ENCODE results near the gene GRAMD1C. TPM values are rescaled to one million over a fixed set of nuclear protein-coding genes. Genes with fewer than 3 reads are reported as not detected.

The GRAMD1C gene
- 0.73 and 1.8 TPM in 2 replicates for total RNA-seq

DNA sequence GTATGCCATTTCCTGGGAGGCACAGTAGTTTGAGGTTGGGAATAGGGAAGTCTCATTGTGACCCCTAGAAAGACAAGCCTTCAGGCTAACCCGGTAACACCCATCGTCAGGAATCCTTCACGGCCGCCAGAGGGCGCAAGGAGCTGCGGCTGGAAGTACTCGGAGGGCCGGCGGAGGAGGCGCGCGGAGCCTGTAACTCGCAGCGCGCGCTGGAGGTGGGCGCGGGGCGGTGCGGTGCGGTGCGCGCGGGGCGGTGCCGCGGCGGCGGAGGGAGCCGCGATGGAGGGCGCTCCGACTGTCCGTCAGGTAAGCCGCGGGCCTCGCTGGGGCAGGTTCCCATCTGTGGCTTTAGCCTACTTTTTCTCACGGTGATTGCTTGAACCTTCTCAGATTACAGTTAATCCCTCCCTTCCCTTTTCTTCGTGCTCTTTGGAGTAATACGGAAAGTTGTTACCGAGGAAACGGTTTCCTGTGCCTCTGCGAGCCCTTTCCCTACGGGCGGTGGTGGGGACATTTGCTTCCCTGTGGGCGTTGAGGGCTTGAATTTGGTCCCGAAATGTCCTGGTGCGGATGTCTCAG lies at the start of gene GRAMD1C:
GRAMD1C (plus strand) TSS at position 158 of the 579 bp plus-strand sequence; CDS start at position 280, 122 bp downstream.

GRCh38 chr3:113947372-113948014 lies 108.9 kb downstream of the GRAMD1C start, which contains the start of gene ZDHHC23:
Gene ZDHHC23, plus strand, starts transcription at chr3:113948013. Its CDS starts 790 bp downstream, at chr3:113948803.

Other genes starting within 250 kb of the GRAMD1C start
- gene USF3, start 142.1 kb upstream of the GRAMD1C start, total RNA-seq = 8.1 and 10.0 TPM in 2 replicates
- 110 and 198 TPM in 2 replicates for gene NAA50, start 92.5 kb upstream of the GRAMD1C start, total RNA-seq
- 54.7 and 61.8 TPM in 2 replicates for gene ATP6V1A, start 91.8 kb upstream of the GRAMD1C start, total RNA-seq
- under 0.01 and 0.39 TPM in 2 replicates for gene ZDHHC23, start 109.2 kb downstream of the GRAMD1C start, total RNA-seq
- 1.5 and 1.8 TPM in 2 replicates for gene CCDC191, start 217.7 kb downstream of the GRAMD1C start, total RNA-seq
- 16.2 and 27.6 TPM in 2 replicates for gene QTRT2, start 217.9 kb downstream of the GRAMD1C start, total RNA-seq

All from subcutaneous preadipocyte (primary cell).